ENCODE measurements around the gene CDK7. TPM values are rescaled to one million over a fixed set of nuclear protein-coding genes. Genes with fewer than 3 reads are reported as not detected.

Gene CDK7
- total and polyA plus RNA-seq, 11 donors: 9.6 to 23.1 (median 14.5) TPM

DNA sequence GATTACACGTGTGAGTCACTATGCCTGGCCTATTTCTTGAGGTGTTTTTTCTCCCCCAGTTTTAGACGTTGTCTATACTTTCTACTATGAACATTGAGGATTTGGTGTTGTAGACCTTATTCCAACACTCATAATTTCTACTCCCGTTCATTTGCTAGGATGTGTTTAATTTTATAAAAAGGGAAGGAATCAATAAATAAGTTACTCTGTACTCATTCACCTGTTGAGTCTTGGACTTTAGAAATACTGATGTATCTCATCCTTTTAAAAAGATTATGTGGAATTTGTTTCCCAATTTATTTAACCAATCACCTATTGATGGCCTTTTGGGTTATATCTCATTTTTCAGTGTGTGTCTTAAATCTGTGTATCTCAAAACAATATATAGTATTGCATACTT, 3.2 kb downstream of the CDK7 start:
- intact Hi-C loops (cut with DNase I): loop anchor here in 4 of 10 donors (5.0 to 10.0 kb wide), 4 partner anchors 71 to 143 kb away; partner anchors contain the start of genes AK6 (in 1 of the 4), CCDC125 (in 1 of the 4), CCNB1 (in 1 of the 4) and RAD17 (in 1 of the 4)
- ATAC-seq (no peak), DNase-seq (no peak)
- WGBS, 4 donors: 85 to 93% (median 88%) methylated on average over 3 of the region's 3 CpGs
- H3K27me3 ChIP-seq: no peaks in the 10 kb centered on the region
- H3K36me3 ChIP-seq: peaks cover 0 to 35% (median 24%) of the 10 kb centered on the region in 9 donors
- no peaks in the 10 kb centered on the region for H3K9me3 ChIP-seq
- no peak overlapping the region for H3K27ac ChIP-seq
- H3K4me3 ChIP-seq: no peak overlapping the region
- peaks cover 3 to 31% (median 19%) of the 10 kb centered on the region in 12 donors for H3K4me1 ChIP-seq
- no peak for TF ChIP-seq POLR2A (IDR thresholded peaks at IDR 0.05)
- TF ChIP-seq, protein P1, sequence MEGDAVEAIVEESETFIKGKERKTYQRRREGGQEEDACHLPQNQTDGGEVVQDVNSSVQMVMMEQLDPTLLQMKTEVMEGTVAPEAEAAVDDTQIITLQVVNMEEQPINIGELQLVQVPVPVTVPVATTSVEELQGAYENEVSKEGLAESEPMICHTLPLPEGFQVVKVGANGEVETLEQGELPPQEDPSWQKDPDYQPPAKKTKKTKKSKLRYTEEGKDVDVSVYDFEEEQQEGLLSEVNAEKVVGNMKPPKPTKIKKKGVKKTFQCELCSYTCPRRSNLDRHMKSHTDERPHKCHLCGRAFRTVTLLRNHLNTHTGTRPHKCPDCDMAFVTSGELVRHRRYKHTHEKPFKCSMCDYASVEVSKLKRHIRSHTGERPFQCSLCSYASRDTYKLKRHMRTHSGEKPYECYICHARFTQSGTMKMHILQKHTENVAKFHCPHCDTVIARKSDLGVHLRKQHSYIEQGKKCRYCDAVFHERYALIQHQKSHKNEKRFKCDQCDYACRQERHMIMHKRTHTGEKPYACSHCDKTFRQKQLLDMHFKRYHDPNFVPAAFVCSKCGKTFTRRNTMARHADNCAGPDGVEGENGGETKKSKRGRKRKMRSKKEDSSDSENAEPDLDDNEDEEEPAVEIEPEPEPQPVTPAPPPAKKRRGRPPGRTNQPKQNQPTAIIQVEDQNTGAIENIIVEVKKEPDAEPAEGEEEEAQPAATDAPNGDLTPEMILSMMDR (IDR thresholded peaks at IDR 0.05): no peak

DNA sequence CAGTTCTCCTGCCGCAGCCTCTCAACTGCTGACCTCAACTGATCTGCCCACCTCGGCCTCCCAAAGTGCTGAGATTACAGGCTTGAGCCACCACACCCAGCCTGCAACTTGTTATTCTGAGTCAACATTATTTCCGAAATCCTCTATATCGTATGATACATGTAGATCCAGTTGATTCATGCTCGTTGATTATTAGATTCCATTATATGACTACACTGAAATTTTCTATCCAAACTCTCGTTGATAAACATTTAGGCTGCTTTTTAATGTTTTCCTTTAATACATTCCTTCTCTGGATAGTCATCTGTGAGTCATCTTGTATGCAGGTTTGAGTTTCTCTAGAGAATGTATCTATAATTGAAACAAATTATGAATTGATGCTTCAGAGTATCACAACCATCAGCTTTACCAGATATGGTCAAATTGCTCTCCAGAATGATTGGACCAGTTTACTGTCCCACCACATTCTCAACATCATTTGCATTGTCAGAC, 4.1 kb downstream of the CDK7 start:
- Histone ChIP-seq H3K4me1 (peaks cover 3 to 31% (median 17%) of the 10 kb centered on the region in 12 donors), H3K4me3 (no peak overlapping the region), H3K27ac (no peak overlapping the region), H3K27me3 (no peaks in the 10 kb centered on the region), H3K36me3 (peaks cover 0 to 35% (median 24%) of the 10 kb centered on the region in 9 donors), H3K9me3 (no peaks in the 10 kb centered on the region)
- DNase-seq (no peak), ATAC-seq (no peak)
- no peak for TF ChIP-seq POLR2A (IDR thresholded peaks at IDR 0.05)
- TF ChIP-seq, protein P1 (IDR thresholded peaks at IDR 0.05): no peak
- intact Hi-C loops (cut with DNase I): loop anchor here in 4 of 10 donors (5.0 to 10.0 kb wide), 4 partner anchors 72 to 144 kb away; partner anchors contain the start of genes AK6 (in 1 of the 4), CCDC125 (in 1 of the 4), CCNB1 (in 1 of the 4) and RAD17 (in 1 of the 4)
- WGBS, 4 donors: 90 to 93% (median 92%) methylated on average over 6 of the region's 6 CpGs

DNA sequence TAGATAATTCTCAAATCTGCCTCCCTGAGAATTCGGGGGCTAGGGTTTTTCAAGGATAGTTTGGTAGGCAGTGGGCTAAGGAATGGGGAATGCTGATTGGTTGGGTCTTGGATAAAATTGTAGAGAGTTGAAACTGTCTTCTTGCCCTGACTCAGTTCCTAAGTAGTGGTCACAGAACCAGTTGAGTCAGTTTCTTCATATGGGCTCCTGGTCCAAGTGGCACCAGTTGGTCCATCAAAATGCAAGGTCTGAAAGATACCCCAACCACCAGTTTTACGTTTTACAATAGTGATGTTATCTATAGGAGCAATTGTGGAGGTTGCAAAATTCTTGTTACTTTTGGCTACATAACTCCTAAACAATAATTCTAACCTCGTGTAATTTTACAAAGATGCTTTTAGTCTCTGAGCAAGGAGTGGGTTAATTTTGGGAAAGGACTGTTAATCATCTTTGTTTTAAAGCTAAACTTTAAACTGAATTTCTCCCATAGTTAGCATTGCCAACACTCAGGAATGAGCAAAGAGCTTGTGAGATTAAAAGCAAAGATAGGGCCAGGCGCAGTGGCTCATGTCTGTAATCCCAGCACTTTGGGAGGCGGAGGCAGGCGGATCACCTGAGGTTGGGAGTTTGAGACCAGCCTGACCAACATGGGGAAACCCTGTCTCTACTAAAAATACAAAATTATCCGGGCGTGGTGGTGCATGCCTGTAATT, 7.7 kb downstream of the CDK7 start:
- WGBS, 4 donors: 83 to 92% (median 87%) methylated on average over 8 of the region's 8 CpGs
- H3K27me3 ChIP-seq: no peaks in the 10 kb centered on the region
- H3K9me3 ChIP-seq: peaks cover 0 to 2% (median 0%) of the 10 kb centered on the region in 12 donors
- peaks cover 0 to 32% (median 24%) of the 10 kb centered on the region in 9 donors for H3K36me3 ChIP-seq
- DNase-seq (no peak), ATAC-seq (no peak)
- TF ChIP-seq POLR2A (IDR thresholded peaks at IDR 0.05): no peak
- TF ChIP-seq, protein P1 (IDR thresholded peaks at IDR 0.05): no peak
- intact Hi-C loops (cut with DNase I): loop anchor here in 1 of 10 donors (10.0 kb wide), 1 partner anchor 92 kb away; the partner anchor contains the start of gene CCDC125
- peaks cover 0 to 13% (median 1%) of the 10 kb centered on the region in 12 donors for H3K4me1 ChIP-seq
- H3K27ac ChIP-seq: no peak overlapping the region
- H3K4me3 ChIP-seq: no peak overlapping the region

DNA sequence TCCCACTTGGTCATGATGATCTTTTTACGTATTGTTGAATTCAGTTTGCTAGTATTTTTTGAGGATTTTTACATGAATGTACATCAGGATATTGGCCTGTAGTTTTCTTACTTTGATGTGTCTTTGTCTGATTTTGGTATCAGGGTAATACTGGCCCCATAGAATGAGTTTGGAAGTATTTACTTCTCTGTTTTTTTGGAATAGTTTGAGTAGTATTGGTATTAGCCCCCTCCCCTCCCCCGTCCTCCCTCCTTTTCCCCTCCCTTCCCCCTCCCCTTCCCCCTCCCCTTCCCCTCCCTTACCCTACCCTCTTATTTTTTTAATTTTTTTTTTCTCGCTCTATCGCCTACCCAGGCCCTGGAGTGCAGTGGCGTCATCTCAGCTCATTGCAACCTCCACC, 10.3 kb downstream of the CDK7 start:
- Histone ChIP-seq H3K27ac (no peak overlapping the region), H3K4me1 (peaks cover 0 to 3% (median 0%) of the 10 kb centered on the region in 12 donors), H3K4me3 (no peak overlapping the region), H3K9me3 (peaks cover 0 to 16% (median 0%) of the 10 kb centered on the region in 12 donors), H3K27me3 (no peaks in the 10 kb centered on the region), H3K36me3 (peaks cover 0 to 10% (median 6%) of the 10 kb centered on the region in 9 donors)
- DNase-seq (no peak), ATAC-seq (no peak)
- TF ChIP-seq, protein P1 (IDR thresholded peaks at IDR 0.05): no peak
- no peak for TF ChIP-seq POLR2A (IDR thresholded peaks at IDR 0.05)
- WGBS, 4 donors: 90 to 99% (median 96%) methylated on average over 5 of the region's 5 CpGs
- intact Hi-C loops (cut with DNase I): loop anchor here in 2 of 10 donors (5.0 to 10.0 kb wide), 2 partner anchors 33 to 90 kb away; partner anchors contain the start of gene CCDC125 (in 1 of the 2)
